ENCODE results near the gene PTGES.
"Not testable (repeated sequence)": the region's sequence is repeated elsewhere in the genome, so short reads cannot be mapped to it uniquely, and the experiment has no call there.

PTGES gene

DNA sequence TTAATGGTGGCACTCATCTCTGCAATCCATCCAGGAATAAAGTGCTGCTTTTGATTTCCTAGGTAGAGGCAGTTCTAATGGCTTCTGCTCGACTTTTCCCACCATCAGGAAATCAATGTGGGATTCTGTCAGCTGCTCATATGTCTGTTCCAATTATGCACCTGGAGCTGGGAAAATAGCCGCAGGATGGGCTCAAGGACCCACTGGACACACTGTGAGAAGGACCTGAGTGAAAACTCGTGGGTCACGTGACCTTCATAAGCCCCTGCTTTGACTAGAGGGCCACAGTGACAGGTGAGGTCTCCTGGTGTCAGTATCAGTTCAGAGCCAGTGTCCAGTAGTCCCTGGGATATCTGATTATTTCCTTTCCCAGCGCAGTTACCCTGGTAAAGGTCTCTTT, 17.9 kb upstream of the PTGES start:
- DNase-seq (ENCODE audit: low read depth in 2 of 2): no peak

GRCh38 chr9:129769669-129770068, 16.8 kb upstream of the PTGES start:
- no peak for DNase-seq (ENCODE audit: low read depth in 2 of 2)

GRCh38 chr9:129768486-129768885, 15.6 kb upstream of the PTGES start:
- no peak for DNase-seq (ENCODE audit: low read depth in 2 of 2)

- no peak for DNase-seq (ENCODE audit: low read depth in 2 of 2)
Measured at GRCh38 chr9:129765764-129766317, 13.0 kb upstream of the PTGES start.

DNA sequence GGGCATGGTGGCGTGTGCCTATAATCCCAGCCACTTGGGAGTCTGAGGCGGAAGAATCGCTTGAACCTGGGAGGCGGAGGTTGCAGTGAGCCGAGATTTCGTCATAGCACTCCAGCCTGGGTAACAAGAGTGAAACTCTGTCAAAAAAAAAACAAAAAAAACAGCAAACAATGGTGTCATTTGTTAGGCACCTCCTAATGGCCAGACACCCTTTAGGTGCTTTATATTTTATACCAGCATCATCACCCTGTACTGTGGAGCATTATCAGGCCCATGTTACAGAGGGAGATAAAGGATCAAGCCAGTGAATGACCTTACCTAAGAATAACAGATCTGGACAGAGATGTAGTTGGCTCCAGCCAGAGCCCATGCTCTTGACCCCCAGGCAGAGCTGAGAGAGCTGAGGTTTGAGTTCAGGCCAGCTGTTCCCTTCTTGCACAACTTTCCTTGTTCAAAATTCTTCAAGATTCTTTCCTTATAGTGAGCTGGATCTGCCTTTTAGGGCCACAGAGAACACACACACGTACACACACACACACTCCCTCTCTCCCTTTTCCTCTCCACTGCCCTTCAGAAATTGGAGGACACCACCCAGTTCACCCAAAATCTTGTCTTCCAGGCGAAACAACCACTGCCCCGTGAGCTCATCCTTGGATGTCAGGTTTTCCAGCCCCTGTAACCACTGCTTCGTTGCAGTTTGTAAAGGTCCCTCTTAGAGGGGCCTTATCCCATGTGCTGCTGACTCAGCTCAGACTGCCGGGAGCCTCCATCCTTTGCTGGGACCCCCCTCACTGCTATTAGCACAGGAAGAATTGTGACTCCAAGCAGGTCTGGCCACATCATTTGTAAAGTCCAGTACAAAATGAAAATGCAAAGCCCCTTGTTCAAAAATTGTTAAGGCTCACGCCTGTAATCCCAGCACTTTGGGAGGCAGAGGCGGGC, 10.4 kb upstream of the PTGES start:
- DNase-seq (ENCODE audit: low read depth in 2 of 2): no peak

DNA sequence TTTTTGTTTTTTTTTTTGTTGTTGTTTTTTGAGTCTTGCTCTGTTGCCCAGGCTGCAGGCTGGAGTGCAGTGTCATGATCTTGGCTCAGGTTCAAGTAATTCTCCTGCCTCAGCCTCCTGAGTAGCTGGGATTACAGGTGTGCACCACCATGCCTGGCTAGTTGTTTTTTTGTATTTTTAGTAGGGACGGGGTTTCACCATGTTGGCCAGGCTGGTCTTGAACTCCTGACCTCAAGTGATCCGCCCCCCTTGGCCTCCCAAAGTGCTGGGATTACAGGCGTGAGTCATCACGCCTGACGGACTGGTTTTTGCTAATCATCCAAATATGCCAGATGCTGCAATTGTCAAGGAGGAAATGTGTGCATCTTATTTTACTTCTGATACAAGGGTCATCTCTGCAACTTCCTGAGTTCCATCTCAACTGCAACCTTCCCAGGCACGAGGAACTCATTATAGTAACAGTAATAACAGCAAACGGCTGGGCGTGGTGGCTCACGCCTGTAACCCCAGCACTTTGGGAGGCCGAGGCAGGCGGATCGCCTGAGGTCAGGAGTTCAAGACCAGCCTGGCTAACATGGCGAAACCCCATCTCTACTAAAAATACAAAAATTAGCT, 9.6 kb upstream of the PTGES start:
- DNase-seq (ENCODE audit: low read depth in 2 of 2): not testable (repeated sequence)

GRCh38 chr9:129761901-129762369, 9.1 kb upstream of the PTGES start:
- no peak for DNase-seq (ENCODE audit: low read depth in 2 of 2)

DNA sequence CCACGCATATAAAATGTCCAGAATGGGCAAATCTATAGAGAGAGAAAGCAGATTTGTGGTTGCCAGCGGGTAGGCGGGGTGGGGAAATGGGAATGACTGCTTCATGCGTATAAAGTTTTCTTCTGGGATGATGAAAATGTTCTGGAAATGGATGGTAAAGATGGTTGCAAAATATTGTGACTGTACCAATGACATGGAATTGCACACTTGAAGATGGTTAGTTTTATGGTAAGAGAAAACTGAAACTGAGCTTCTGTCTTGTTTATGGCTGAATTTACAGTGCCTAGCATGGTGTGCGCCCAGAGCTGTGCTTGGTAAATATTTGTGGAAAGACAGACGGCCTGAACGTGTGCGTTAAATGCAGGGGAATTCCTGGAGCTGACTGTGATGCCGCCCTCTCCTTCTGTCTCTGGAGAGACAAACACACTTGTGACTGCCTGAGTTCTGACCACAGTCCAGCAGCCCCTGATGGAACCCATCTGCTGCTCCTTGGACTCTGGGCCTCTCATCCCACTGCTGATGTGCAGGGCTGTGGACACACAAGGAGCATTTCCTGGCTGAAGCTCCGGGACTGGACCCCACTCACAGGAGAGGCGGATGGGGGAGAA, 8.6 kb upstream of the PTGES start:
- no peak for DNase-seq (ENCODE audit: low read depth in 2 of 2)

GRCh38 chr9:129760784-129761183, 7.9 kb upstream of the PTGES start:
- DNase-seq (ENCODE audit: low read depth in 2 of 2): not testable (repeated sequence)

GRCh38 chr9:129759804-129760502, 7.1 kb upstream of the PTGES start:
- no peak for DNase-seq (ENCODE audit: low read depth in 2 of 2)

- DNase-seq (ENCODE audit: low read depth in 2 of 2): no peak
Measured at GRCh38 chr9:129759319-129759718, 6.5 kb upstream of the PTGES start.

GRCh38 chr9:129757045-129757444, 4.2 kb upstream of the PTGES start:
- no peak for DNase-seq (ENCODE audit: low read depth in 2 of 2)

DNA sequence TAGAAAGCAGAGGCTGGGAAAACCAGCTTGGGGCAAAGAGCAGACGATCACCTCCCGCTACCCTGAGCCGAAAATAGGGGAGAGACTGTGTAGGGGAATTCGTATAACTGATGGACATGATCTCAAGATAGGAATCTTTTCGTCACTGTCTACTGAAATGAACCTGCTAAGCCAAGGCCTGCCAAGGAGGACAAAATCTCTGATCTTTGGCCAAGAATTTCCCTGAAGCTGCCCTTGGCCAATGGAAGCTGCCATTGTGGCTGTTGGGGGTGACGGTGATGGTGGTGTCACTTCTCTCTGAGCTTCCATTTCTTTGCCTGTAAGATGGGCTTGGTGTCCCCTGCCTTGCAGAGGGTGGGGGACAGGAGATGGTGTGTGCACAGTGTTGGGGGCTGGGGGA, 3.3 kb upstream of the PTGES start:
- no peak for DNase-seq (ENCODE audit: low read depth in 2 of 2)

DNA sequence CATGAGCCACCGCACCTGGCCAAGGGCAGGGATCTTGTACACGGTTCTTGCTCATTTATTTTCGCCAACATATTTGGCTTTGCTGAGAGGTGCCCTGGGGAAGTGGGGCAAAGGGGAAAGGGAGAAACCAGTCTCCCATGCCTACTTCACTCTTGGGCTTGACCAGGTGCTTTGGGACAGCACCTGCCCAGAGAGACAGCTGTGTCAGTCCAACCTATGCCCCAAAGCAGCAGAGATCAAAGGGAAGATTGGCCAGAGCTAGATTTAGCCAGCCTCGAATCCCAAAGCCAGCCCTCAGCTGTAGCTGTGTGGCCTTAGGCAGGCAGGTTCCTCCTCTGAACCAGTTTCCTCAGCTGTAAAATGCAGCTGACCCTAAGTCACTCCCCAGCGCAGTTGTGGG, 2.3 kb upstream of the PTGES start:
- DNase-seq (ENCODE audit: low read depth in 2 of 2): no peak

GRCh38 chr9:129751841-129752801, 721 bp downstream of the PTGES start:
- no peak for DNase-seq (ENCODE audit: low read depth in 2 of 2)

- DNase-seq (ENCODE audit: low read depth in 2 of 2): no peak
Measured at GRCh38 chr9:129750013-129750638, 2.7 kb downstream of the PTGES start.

- no peak for DNase-seq (ENCODE audit: low read depth in 2 of 2)
Measured at GRCh38 chr9:129749575-129749974, 3.3 kb downstream of the PTGES start.

DNA sequence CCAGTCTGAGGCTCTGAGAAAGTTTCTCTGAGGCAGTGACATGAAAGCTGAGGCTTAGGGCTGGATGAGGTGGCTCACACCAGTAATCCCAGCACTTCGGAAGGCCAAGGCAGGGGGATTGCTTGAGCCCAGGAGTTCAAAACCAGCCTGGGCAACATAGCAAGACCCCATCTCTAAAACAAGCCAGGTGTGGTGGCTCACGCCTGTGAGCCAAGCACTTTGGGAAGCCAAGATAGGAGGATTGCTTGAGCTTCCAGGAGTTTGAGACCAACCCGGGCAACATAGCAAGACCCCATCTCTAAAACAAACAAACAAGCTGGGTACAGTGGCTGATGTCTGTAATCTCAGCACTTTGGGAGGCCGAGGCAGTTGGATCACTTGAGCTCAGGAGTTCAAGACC, 3.8 kb downstream of the PTGES start:
- not testable (repeated sequence) for DNase-seq (ENCODE audit: low read depth in 2 of 2)

- no peak for DNase-seq (ENCODE audit: low read depth in 2 of 2)
Measured at GRCh38 chr9:129748249-129748648, 4.6 kb downstream of the PTGES start.
